SK-N-SH (cell line): ENCODE data around the gene CHPF. TPM values are rescaled to one million over a fixed set of nuclear protein-coding genes. Genes with fewer than 3 reads are reported as not detected.

ENCODE experiments used
- CTCF ChIA-PET: fragments of 300-600, 350-600 bp; formaldehyde crosslinking; extraction: SDS; loops from one replicate; lab custom pipeline; 2021; lab: Yijun Ruan, JAX
- POLR2A ChIA-PET: fragments of 350-600 bp; sonication (Branson Sonifier 250); formaldehyde crosslinking; extraction: SDS; loops from one replicate; lab custom pipeline; 2020; ENCODE audit warnings: antibody characterized with exemption, inconsistent platforms; lab: Yijun Ruan, JAX
- DNase-seq: peaks from one replicate; pipeline ENCODE4 v3.0.0; 2012
- H2AFZ ChIP-seq: fragments of 200-600 bp; sonication (generic); 2 replicates; pipeline ENCODE4 v1.8.1; 2016; ENCODE audit warnings: antibody characterized with exemption, mild to moderate bottlenecking, low read depth
- H3F3A ChIP-seq: fragments of 200-600 bp; sonication (generic); replicated peaks from 2 replicates; pipeline ENCODE3; 2016; ENCODE audit warnings: antibody characterized with exemption, mild to moderate bottlenecking; ENCODE audit not compliant: insufficient read depth
- H3K27ac ChIP-seq, 2 experiments: fragments of 200-500 bp in 1 of 2; fragments of 200-600 bp in 1 of 2; sonication (Bioruptor generic) in 1 of 2; sonication (generic), shearing (Covaris generic) in 1 of 2; 2 replicates each; pipeline versions ENCODE4 v1.5.1 to v1.6.1; 2014 to 2016; ENCODE audit warnings: low read depth in 2 of 2, inconsistent platforms in 1 of 2, low read length in 1 of 2, mild to moderate bottlenecking in 1 of 2, mixed read lengths in 1 of 2
- H3K27me3 ChIP-seq: fragments of 200-600 bp; sonication (generic), shearing (Covaris generic); 2 replicates; pipeline ENCODE4 v1.6.1; 2016; ENCODE audit warnings: mixed run types; ENCODE audit not compliant: insufficient read depth
- H3K36me3 ChIP-seq, 2 experiments: fragments of 200-500 bp in 1 of 2; fragments of 200-600 bp in 1 of 2; sonication (Bioruptor generic) in 1 of 2; sonication (generic) in 1 of 2; replicated peaks in 1 of 2; 2 replicates each; pipeline versions ENCODE3 to v1.5.1; 2014 to 2016; ENCODE audit warnings: low read length in 1 of 2, mild to moderate bottlenecking in 1 of 2; ENCODE audit not compliant: insufficient read depth in 2 of 2, control insufficient read depth in 1 of 2
- H3K4me1 ChIP-seq, 2 experiments: fragments of 200-500 bp in 1 of 2; fragments of 200-600 bp in 1 of 2; sonication (Bioruptor generic) in 1 of 2; sonication (generic), shearing (Covaris generic) in 1 of 2; 2 replicates each; pipeline versions ENCODE4 v1.5.1 to v1.6.1; 2014 to 2016; ENCODE audit warnings: low read depth in 1 of 2, low read length in 1 of 2, mixed run types in 1 of 2; ENCODE audit not compliant: insufficient read depth in 2 of 2, control insufficient read depth in 1 of 2
- H3K4me2 ChIP-seq: fragments of 200-600 bp; sonication (generic), shearing (Covaris generic); 2 replicates; pipeline ENCODE4 v1.6.1; 2017; ENCODE audit warnings: mixed run types
- H3K4me3 ChIP-seq, 2 experiments: fragments of 200-500 bp in 1 of 2; fragments of 200-600 bp in 1 of 2; sonication (Bioruptor generic) in 1 of 2; sonication (generic), shearing (Covaris generic) in 1 of 2; 2 replicates each; pipeline versions ENCODE4 v1.5.1 to v1.8.1; 2014 to 2016; ENCODE audit warnings: low read depth in 2 of 2, inconsistent platforms in 1 of 2, low read length in 1 of 2, mild to moderate bottlenecking in 1 of 2, mixed read lengths in 1 of 2, moderate library complexity in 1 of 2
- H3K79me2 ChIP-seq: fragments of 200-600 bp; sonication (generic); 2 replicates; pipeline ENCODE4 v1.8.1; 2017; ENCODE audit warnings: mild to moderate bottlenecking; ENCODE audit not compliant: insufficient read depth
- H3K9ac ChIP-seq: fragments of 200-600 bp; sonication (generic); 2 replicates; pipeline ENCODE4 v1.6.1; 2017; ENCODE audit warnings: mixed run types
- H3K9me2 ChIP-seq: fragments of 200-600 bp; sonication (generic); 2 replicates; pipeline ENCODE4 v1.6.1; 2017; ENCODE audit warnings: mixed run types
- H3K9me3 ChIP-seq: fragments of 200-600 bp; sonication (generic); 2 replicates; pipeline ENCODE4 v1.6.1; 2017; ENCODE audit warnings: mixed run types, mild to moderate bottlenecking, moderate library complexity
- H4K20me1 ChIP-seq: fragments of 200-600 bp; sonication (generic); 2 replicates; pipeline ENCODE4 v1.6.1; 2017; ENCODE audit warnings: mild to moderate bottlenecking, mixed run types; ENCODE audit not compliant: insufficient read depth
- CTCF ChIP-seq: fragments of 200-600 bp; sonication (generic); IDR thresholded peaks from 2 replicates; pipeline ENCODE4 v1.6.1; 2017; ENCODE audit warnings: antibody characterized with exemption, mild to moderate bottlenecking, moderate library complexity
- EZH2phosphoT487 ChIP-seq: fragments of 200-600 bp; sonication (generic); IDR thresholded peaks from 2 replicates; pipeline ENCODE4 v1.6.1; 2017; ENCODE audit warnings: low read depth, mixed run types, mild to moderate bottlenecking, antibody characterized with exemption, moderate library complexity, borderline replicate concordance
- FOXJ3 ChIP-seq: sonication (generic); formaldehyde crosslinking; IDR thresholded peaks from 2 replicates; pipeline ENCODE4 v1.5.1; 2020; ENCODE audit warnings: mild to moderate bottlenecking, missing genetic modification reagents
- IRF3 ChIP-seq: fragments of 150-350 bp; IDR thresholded peaks from 2 replicates; pipeline ENCODE4 v1.6.1; 2016; ENCODE audit warnings: mild to moderate bottlenecking, low read depth, low read length
- JUND ChIP-seq: IDR thresholded peaks from 2 replicates; pipeline ENCODE4 v1.4.0; 2012
- MAX ChIP-seq: IDR thresholded peaks from 2 replicates; pipeline ENCODE4 v1.4.0; 2012; ENCODE audit warnings: low read depth
- NFIC ChIP-seq: IDR thresholded peaks from 2 replicates; pipeline ENCODE4 v1.4.0; 2012; ENCODE audit warnings: borderline replicate concordance
- NRF1 ChIP-seq: IDR thresholded peaks from 2 replicates; pipeline ENCODE4 v1.6.1; 2012; ENCODE audit warnings: low read depth, mild to moderate bottlenecking, low read length
- POLR2AphosphoS5 ChIP-seq: IDR thresholded peaks from 2 replicates; pipeline ENCODE4 v1.6.1; 2012; ENCODE audit warnings: low read depth, low read length
- RCOR1 ChIP-seq: fragments of 150-350 bp; IDR thresholded peaks from 2 replicates; pipeline ENCODE4 v1.6.1; 2017; ENCODE audit warnings: antibody characterized with exemption, low read length
- REST ChIP-seq: IDR thresholded peaks from 2 replicates; pipeline ENCODE4 v1.6.1; 2012; ENCODE audit warnings: mild to moderate bottlenecking, low read depth, low read length, moderate library complexity
- SMC3 ChIP-seq: IDR thresholded peaks from 2 replicates; pipeline ENCODE4 v1.6.1; 2012; ENCODE audit warnings: low read depth, low read length, improper control_type of control experiment
- TAF1 ChIP-seq: IDR thresholded peaks from 2 replicates; pipeline ENCODE4 v1.6.1; 2012; ENCODE audit warnings: low read depth, mild to moderate bottlenecking, low read length, moderate library complexity, borderline replicate concordance
- TCF12 ChIP-seq: IDR thresholded peaks from 2 replicates; pipeline ENCODE4 v1.4.0; 2012
- YY1 ChIP-seq: IDR thresholded peaks from 2 replicates; pipeline ENCODE4 v1.4.0; 2012; ENCODE audit warnings: low read depth, mild to moderate bottlenecking
- WGBS: methylation state at CpG from one replicate; pipeline ENCODE4 v1.1.6; 2017; ENCODE audit warnings: low lambda C conversion rate; 5-methylcytosine and 5-hydroxymethylcytosine counted together
- polyA plus RNA-seq, 3 experiments: library from polyadenylated mRNA; depleted of rRNA; stranded (reverse); fragments of >200 nt; gene quantifications; 2 replicates each; pipeline ENCODE4 v1.2.3, GENCODE V29; 2012

The CHPF gene
- polyA plus RNA-seq, 1 of the 3 experiments (the other 2 are of a cell fraction), result 141 TPM

GRCh38 chr2:219569041-219569440 lies 25.4 kb upstream of the CHPF start (continued):
- TF ChIP-seq CTCF (no peak), TAF1 (no peak)

GRCh38 chr2:219567791-219568361 lies 24.3 kb upstream of the CHPF start:
- Histone ChIP-seq H3F3A (peaks cover 3% of the 10 kb centered on the region), H3K27ac (no peak overlapping the region), H3K4me2 (no peak overlapping the region), H3K4me3 (no peak overlapping the region)
- no peak for TF ChIP-seq NRF1
- TF ChIP-seq NFIC, result no peak
- no peak for TF ChIP-seq POLR2AphosphoS5
- no peak for TF ChIP-seq SMC3
- no peak for TF ChIP-seq TCF12
- TF ChIP-seq REST, result no peak
- TF ChIP-seq JUND, result no peak
- TF ChIP-seq IRF3, result no peak
- TF ChIP-seq YY1, result no peak
- no peak for TF ChIP-seq FOXJ3 (CRISPR knock-in tag)
- TF ChIP-seq EZH2phosphoT487, result no peak
- TF ChIP-seq MAX, result no peak
- TF ChIP-seq RCOR1, result no peak
- TF ChIP-seq, all 33 proteins: peak for 0
- no peak for DNase-seq
- no peak overlapping the region for H3K9ac ChIP-seq
- peaks cover 3 to 21% of the 10 kb centered on the region in 2 experiments; a peak in 1 of 4 replicates for H3K4me1 ChIP-seq
- H3K79me2 ChIP-seq, result peaks cover 4% of the 10 kb centered on the region; the same call in 1 of the 2 replicates
- no peaks in the 10 kb centered on the region for H4K20me1 ChIP-seq
- ChIA-PET POLR2A (interaction anchor here (1.1 to 2.6 kb wide), 2 partner anchors 15 to 30 kb away, joined by 3 to 12 read pairs; partner anchors contain the start of gene STK11IP), CTCF (interaction anchor here (1.1 to 1.8 kb wide), 5 partner anchors 10 to 165 kb away, joined by 3 to 7 read pairs (median 5); no protein-coding TSS in a partner anchor)
- 97% methylated on average over 29 of the region's 35 CpGs for WGBS
- peaks cover 8 to 34% of the 10 kb centered on the region in 2 experiments for H3K36me3 ChIP-seq
- H3K9me3 ChIP-seq, result no peaks in the 10 kb centered on the region
- no peaks in the 10 kb centered on the region for H3K9me2 ChIP-seq
- no peak overlapping the region for H2AFZ ChIP-seq
- H3K27me3 ChIP-seq, result no peaks in the 10 kb centered on the region
